Stimulated activated CD4-positive, alpha-beta T cell treated with anti-CD3 and anti-CD28 coated beads, Interleukin-4, amount 100 ng/mL, for 1 hour (primary cell): ENCODE data around the gene ZNRF3.
"Not testable (repeated sequence)": the region's sequence is repeated elsewhere in the genome, so short reads cannot be mapped to it uniquely, and the experiment has no call there.

ENCODE experiments used
- DNase-seq: peaks from one replicate; pipeline ENCODE4 v3.0.0-alpha.2; 2020

Gene ZNRF3

DNA sequence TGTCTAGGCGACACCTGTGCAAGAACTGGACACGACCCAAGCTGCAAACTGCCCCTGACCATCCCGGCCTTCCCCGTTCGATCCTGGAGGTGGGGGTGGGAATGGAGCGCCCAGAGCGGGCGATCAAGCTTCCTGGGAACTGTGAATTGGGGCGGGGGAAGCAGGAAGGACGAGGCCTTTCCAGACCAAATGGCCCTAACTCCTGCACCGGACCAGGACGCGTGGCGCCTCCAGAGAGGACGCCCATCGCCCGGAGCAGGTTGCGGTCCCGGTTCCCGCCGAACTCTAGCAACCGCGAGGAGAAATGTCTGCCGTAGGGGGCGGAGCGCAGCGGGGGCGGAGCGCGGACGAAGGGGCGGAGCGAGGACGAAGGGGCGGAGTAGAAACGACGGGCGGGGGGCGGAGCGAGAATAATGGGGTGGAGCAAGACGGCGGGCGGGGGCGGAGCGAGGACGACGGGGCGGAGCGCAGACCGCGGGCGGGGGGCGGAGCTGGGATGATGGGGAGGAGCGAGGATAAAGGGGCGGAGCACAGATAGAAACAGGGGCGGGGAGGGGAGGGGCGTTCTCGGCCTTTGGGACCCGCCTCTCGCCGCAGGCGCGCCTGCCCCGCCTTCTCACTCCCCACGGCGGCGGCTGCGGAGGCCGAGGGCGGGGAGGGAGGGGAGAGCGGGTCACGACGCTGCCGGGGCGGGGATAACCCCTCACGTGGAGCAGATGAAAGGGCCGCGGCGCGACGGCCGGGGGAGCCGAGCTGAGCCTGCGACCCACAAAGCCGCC, at the start of gene ZNRF3:
ZNRF3 (plus strand) TSS at position 695 of the 779 bp plus-strand sequence. CDS start 195 bp downstream, outside the sequence.
- DNase-seq: peak; percentile 90

GRCh38 chr22:28835630-28836189, 47.7 kb upstream of the ZNRF3 start:
- no peak for DNase-seq

- DNase-seq: no peak
These were observed 45.7 kb upstream of the ZNRF3 start for GRCh38 chr22:28837640-28838039.

DNA sequence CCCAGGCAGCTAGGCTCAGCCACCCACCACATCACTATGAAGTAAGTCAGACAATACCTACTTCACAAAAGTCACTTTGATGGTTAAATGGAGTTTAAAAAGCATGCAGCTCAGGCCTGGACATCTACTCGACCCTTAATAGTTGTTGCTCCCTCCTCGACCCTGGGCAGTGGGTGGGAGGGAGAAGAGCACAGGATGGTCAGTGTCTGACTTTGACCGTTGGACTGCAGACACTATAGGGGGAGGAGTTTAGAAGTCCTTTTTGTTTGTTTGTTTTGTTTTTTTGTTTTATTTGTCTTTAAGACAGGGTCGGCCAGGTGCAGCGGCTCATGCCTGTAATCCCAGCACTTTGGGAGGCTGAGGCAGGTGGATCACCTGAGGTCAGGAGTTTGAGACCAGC, 44.4 kb upstream of the ZNRF3 start:
- no peak for DNase-seq

GRCh38 chr22:28841111-28841510, 42.3 kb upstream of the ZNRF3 start:
- no peak for DNase-seq

DNA sequence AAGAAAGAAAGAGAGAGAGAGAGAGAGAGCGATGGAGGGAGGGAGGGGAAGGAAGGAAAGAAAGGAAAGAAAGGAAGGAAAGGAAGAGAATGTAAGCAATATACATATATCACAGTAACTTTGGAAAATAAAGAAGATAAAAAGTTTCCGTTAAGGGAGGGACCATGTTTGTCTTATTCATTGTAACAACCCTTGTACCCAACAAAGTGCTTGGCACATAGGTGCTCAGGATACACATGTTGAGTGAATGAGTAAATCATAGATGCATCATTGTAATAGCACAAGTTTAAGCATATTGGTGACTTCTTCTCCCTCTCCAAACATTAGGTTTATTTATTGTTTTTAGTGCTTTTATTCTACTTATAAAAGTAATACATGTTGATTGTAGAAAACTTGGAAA, 39.7 kb upstream of the ZNRF3 start:
- no peak for DNase-seq

DNA sequence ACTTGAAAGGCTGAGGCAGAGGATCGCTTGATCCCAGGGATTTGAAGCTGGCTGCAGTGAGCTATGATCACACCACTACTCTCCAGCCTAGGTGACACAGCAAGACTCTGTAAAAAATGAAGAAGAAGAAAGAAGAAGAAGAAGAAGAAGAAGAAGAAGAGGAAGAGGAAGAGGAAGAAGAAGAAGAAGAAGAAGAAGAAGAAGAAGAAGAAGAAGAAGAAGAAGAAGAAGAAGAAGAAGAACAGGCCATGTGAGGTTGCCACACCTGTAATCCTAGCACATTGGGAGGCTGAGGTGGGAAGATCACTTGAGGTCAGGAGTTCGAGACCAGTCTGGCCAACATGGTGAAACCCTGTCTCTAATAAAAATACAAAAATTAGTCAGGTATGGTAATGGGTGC, 39.1 kb upstream of the ZNRF3 start:
- not testable (repeated sequence) for DNase-seq

- DNase-seq: no peak
These were observed 36.4 kb upstream of the ZNRF3 start for GRCh38 chr22:28846994-28847393.

- DNase-seq: peak; percentile 8
These were observed 27.8 kb upstream of the ZNRF3 start for GRCh38 chr22:28855355-28856094.

DNA sequence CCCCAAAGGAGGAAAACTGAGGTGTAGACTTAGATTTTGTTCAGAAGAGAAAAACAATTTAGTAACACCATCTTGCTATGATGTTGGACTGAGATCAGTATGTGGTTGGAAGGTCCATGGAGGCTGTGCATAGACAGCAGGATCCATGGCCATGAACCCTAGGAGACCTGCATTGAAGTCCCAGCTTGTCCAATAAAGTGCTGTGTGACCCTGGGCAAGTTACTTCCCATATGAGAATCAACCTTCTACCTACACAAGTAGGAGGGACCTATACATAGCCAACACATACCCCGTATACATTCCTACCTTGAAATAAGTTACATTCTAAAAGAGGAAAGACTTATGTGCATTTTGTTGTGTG, 27.3 kb upstream of the ZNRF3 start:
- no peak for DNase-seq

- no peak for DNase-seq
These were observed 26.1 kb upstream of the ZNRF3 start for GRCh38 chr22:28857288-28857687.

DNA sequence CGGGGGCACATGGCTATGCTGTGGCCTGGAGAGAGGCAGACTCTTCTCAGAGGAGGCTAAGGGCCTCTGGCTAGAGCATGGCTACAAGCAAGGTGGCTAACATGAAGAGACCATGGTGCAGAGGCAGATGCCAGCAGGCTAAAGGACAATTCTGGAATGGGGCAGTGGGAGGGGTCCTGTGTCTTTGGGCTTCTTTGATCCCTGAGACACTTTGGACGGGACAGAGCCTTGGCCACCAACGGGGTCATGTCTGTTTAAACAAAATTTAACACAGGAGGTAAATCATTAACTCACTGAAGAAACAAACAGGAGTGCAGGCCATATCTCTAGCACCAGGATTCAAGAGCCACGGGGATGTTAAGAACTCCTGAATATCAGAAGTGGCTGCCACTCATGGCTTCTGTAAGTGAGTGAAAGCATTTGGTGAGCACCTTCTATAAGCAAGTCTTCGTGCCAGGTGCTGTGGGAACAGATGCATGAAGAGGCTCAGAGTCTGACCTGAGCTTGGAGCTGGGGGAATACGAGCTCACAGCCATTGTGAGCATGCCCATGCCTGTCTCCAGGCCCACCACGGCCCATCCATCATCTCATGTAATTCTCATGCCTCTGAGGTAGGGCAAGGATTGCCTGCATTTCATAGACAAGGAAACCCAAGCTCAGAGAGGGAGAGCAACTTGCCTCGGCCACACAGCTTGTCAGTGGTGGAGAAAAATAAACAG, 18.3 kb upstream of the ZNRF3 start:
- no peak for DNase-seq

GRCh38 chr22:28867191-28867590, 16.2 kb upstream of the ZNRF3 start:
- no peak for DNase-seq

DNA sequence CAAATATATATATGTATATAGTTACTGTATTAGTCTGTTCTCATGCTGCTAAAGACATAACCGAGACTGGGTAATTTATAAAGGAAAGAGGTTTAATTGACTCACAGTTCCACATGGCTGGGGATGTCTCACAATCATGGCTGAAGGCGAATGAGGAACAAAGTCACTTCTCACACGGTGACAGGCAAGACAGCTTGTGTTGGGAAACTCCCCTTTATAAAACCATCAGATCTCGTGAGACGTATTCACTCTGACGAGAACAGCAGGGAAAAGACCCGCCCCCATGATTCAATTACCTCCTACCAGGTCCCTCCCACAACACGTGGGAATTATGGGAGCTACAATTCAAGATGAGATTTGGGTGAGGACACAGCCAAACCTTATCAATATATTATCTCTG, 15.0 kb upstream of the ZNRF3 start:
- DNase-seq: peak; percentile 7

- DNase-seq: no peak
These were observed 13.6 kb upstream of the ZNRF3 start for GRCh38 chr22:28869736-28870135.

- no peak for DNase-seq
These were observed 10.0 kb upstream of the ZNRF3 start for GRCh38 chr22:28873183-28873963.

- no peak for DNase-seq
These were observed 9.3 kb upstream of the ZNRF3 start for GRCh38 chr22:28874061-28874460.

GRCh38 chr22:28874811-28875320, 8.5 kb upstream of the ZNRF3 start:
- no peak for DNase-seq

DNA sequence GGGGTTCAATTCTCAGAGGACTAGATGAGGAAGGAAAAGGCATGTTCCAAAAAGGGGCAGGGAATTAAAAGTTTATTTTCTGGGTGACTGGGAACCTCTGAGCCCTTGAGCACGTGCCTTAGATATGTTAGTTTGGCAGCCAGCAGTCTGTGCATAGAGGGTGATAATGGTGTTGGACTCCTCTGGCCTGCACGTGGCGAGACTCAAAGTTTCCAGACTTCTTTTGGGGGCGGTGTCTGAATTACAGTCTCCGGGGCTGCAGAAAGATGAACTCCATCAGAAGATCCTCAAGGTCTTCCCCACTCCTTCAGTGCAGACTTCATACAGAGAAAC, 861 bp upstream of the ZNRF3 start:
- DNase-seq: peak; percentile 6

DNA sequence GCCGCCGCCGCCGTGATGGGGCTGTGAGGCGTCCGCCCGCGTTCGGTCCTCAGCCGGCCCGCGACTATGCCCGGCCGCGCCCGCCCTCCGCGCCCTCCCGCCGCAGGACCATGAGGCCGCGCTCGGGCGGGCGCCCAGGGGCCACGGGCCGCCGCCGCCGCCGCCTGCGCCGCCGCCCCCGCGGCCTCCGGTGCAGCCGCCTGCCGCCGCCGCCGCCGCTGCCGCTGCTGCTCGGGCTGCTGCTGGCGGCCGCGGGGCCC, 215 bp downstream of the ZNRF3 start:
- DNase-seq: no peak

GRCh38 chr22:28883917-28884746, 760 bp downstream of the ZNRF3 start:
- DNase-seq: peak; percentile 38
